HG02571 (cell line): Measurements from ENCODE around the gene LRRC4C.

ENCODE experiments used
- ATAC-seq: cut with Tn5 transposase; IDR thresholded peaks from one replicate; pipeline ENCODE4 v1.9.1; 2021; ENCODE audit warnings: mild to moderate bottlenecking, moderate library complexity; ENCODE audit not compliant: unreplicated experiment

The LRRC4C gene

GRCh38 chr11:41419901-41420300, 39.6 kb downstream of the LRRC4C start:
- no peak for ATAC-seq

- no peak for ATAC-seq
These were observed 44.5 kb downstream of the LRRC4C start for GRCh38 chr11:41414771-41415440.

GRCh38 chr11:41413843-41414242, 45.6 kb downstream of the LRRC4C start:
- peak; percentile 61 for ATAC-seq

- no peak for ATAC-seq
These were observed 53.6 kb downstream of the LRRC4C start for GRCh38 chr11:41405812-41406211.

- ATAC-seq, result no peak
These were observed 55.3 kb downstream of the LRRC4C start for GRCh38 chr11:41404109-41404508.

- ATAC-seq, result no peak
These were observed 56.0 kb downstream of the LRRC4C start for GRCh38 chr11:41403458-41403857.

GRCh38 chr11:41400819-41401382, 58.6 kb downstream of the LRRC4C start:
- no peak for ATAC-seq

- ATAC-seq, result no peak
These were observed 59.3 kb downstream of the LRRC4C start for GRCh38 chr11:41400124-41400523.

GRCh38 chr11:41399323-41399722, 60.1 kb downstream of the LRRC4C start:
- ATAC-seq, result no peak

GRCh38 chr11:41398175-41398574, 61.3 kb downstream of the LRRC4C start:
- no peak for ATAC-seq

GRCh38 chr11:41394521-41395195, 64.8 kb downstream of the LRRC4C start:
- ATAC-seq, result no peak

- ATAC-seq, result no peak
These were observed 66.9 kb downstream of the LRRC4C start for GRCh38 chr11:41392596-41392995.

- no peak for ATAC-seq
These were observed 69.8 kb downstream of the LRRC4C start for GRCh38 chr11:41389623-41390130.

GRCh38 chr11:41384329-41384728, 75.1 kb downstream of the LRRC4C start:
- no peak for ATAC-seq

GRCh38 chr11:41383768-41384167, 75.7 kb downstream of the LRRC4C start:
- no peak for ATAC-seq

GRCh38 chr11:41382927-41383326, 76.5 kb downstream of the LRRC4C start:
- no peak for ATAC-seq

- ATAC-seq, result no peak
These were observed 80.4 kb downstream of the LRRC4C start for GRCh38 chr11:41379084-41379483.

- no peak for ATAC-seq
These were observed 81.6 kb downstream of the LRRC4C start for GRCh38 chr11:41377709-41378394.

- no peak for ATAC-seq
These were observed 107.6 kb downstream of the LRRC4C start for GRCh38 chr11:41351825-41352224.

- no peak for ATAC-seq
These were observed 113.4 kb downstream of the LRRC4C start for GRCh38 chr11:41346042-41346441.
